Adipocyte (in vitro differentiated cells): ENCODE data around the gene NAAA.

Experiments used
- DNase-seq: peaks from one replicate; pipeline ENCODE4 v3.0.0-alpha.2; 2015; ENCODE audit warnings: low read depth
- H3K27me3 ChIP-seq: replicated peaks from 2 replicates; pipeline ENCODE4 v1.7.0; 2013; ENCODE audit warnings: mild to moderate bottlenecking, low read length, moderate library complexity; ENCODE audit not compliant: control insufficient read depth, insufficient read depth
- H3K36me3 ChIP-seq: 2 replicates; pipeline ENCODE4 v1.7.0; 2013; ENCODE audit warnings: low read length, mild to moderate bottlenecking, moderate library complexity; ENCODE audit not compliant: control insufficient read depth, insufficient read depth, severe bottlenecking
- H3K4me1 ChIP-seq: 2 replicates; pipeline ENCODE4 v1.7.0; 2013; ENCODE audit warnings: mild to moderate bottlenecking, low read length, moderate library complexity; ENCODE audit not compliant: control insufficient read depth, insufficient read depth
- H3K4me3 ChIP-seq: 2 replicates; pipeline ENCODE4 v1.7.0; 2013; ENCODE audit warnings: mild to moderate bottlenecking, low read length, moderate library complexity
- H3K9ac ChIP-seq: 2 replicates; pipeline ENCODE4 v1.7.0; 2013; ENCODE audit warnings: mild to moderate bottlenecking, low read length, moderate library complexity
- H3K9me3 ChIP-seq: 2 replicates; pipeline ENCODE4 v1.7.0; 2013; ENCODE audit warnings: mild to moderate bottlenecking, low read length, moderate library complexity; ENCODE audit not compliant: control insufficient read depth

Gene NAAA

GRCh38 chr4:75889537-75890199 lies 51.1 kb downstream of the NAAA start:
- H3K4me1 ChIP-seq: no peaks in the 10 kb centered on the region
- H3K27me3 ChIP-seq: peaks cover 40% of the 10 kb centered on the region
- H3K9me3 ChIP-seq: no peaks in the 10 kb centered on the region
- H3K36me3 ChIP-seq: no peaks in the 10 kb centered on the region
- no peak overlapping the region for H3K4me3 ChIP-seq
- no peak for DNase-seq
- H3K9ac ChIP-seq: no peak overlapping the region

DNA sequence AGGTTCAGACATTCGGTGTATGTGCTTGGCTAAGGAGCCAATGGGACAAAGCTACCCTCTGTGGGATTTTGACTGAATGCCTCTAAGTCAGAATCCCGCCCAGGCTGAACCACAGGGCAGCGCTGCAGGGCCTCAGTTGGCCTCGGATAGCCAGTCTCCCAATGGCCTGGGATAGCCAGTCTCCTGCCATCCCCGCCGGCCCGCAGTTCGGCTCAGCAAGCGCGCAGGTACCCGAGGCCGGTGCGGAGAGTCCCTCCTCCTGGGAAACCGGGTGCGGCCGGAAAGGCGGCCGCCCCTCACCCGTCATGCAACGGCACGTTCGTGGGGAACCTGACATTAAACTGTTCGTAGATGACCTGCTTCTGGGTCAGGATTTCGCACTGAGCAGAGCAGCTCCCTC lies 54.7 kb downstream of the NAAA start:
- no peaks in the 10 kb centered on the region for H3K9me3 ChIP-seq
- no peaks in the 10 kb centered on the region for H3K4me1 ChIP-seq
- no peak overlapping the region for H3K9ac ChIP-seq

DNA sequence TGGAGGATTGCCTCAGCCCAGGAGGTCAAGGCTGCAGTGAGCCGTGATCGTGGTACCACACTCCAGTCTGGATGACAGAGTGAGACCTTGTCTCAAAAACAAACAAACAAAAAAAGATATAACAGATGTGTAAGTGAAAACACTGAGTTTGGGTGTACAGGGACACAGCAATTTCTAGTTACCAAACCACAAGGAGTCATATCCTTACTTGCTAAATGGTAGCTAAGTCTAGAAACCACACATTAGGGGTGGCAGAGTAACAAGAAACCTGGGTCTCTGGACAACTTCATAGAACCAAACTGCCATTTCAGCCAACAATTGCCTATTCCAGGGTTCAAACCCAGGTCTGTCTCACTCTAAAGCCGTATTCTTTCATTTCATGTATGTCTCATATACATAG lies 59.3 kb downstream of the NAAA start:
- Histone ChIP-seq H3K4me3 (no peak overlapping the region), H3K9me3 (no peaks in the 10 kb centered on the region), H3K27me3 (peaks cover 10% of the 10 kb centered on the region), H3K36me3 (no peaks in the 10 kb centered on the region), H3K4me1 (no peaks in the 10 kb centered on the region), H3K9ac (no peak overlapping the region)
- DNase-seq: no peak

More for the DNA sequence above, 54.7 kb downstream of the NAAA start:
- Histone ChIP-seq H3K27me3 (peaks cover 26% of the 10 kb centered on the region), H3K36me3 (no peaks in the 10 kb centered on the region), H3K4me3 (no peak overlapping the region)
- no peak for DNase-seq

DNA sequence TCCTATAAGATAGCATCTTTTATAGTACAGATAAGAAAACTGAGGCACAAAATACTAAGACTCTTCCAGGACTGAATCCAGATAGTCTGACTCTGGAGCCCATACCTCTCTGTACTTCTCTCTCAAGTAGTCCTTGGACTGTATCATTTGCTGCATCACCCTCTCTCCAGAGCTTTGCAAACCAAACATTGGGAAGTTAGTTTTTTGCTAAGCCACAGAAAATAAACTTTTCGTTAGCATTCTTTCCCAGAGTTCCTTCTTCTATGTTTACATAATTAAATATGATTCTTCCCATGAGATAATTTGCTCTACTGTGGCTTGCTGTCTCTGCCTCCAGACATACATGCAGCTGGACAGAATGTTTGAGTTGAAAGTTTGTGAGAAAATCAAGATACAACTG lies 60.5 kb downstream of the NAAA start:
- Histone ChIP-seq H3K4me3 (no peak overlapping the region), H3K9ac (no peak overlapping the region), H3K9me3 (no peaks in the 10 kb centered on the region), H3K36me3 (no peaks in the 10 kb centered on the region), H3K27me3 (peaks cover 22% of the 10 kb centered on the region), H3K4me1 (no peaks in the 10 kb centered on the region)
- DNase-seq: peak; percentile 9

DNA sequence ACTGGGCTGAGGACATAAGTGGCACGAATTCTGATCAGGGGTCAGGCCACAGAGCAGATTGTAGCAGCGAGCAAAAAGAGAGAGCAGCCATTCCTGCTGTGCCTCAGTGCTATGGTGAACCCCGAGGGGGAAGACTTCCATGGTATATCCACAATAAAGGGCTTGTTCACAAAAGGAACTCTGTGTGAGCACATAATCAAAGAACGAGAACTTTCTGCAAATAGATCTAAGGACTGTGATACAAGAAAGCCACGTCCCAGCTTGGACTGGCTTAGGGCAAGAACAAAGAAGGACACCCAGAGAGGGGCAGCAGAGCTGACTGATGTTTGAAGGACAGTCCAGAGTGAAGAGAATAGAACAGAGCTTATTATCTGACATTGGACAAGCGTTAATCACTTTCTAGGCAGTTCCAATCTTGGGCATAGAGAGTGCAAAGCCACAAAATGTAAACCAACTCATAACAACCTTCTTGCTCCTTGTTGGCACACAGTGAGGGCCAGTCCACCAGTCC lies 62.5 kb downstream of the NAAA start:
- no peak for DNase-seq
- no peaks in the 10 kb centered on the region for H3K9me3 ChIP-seq

GRCh38 chr4:75876218-75876617 lies 64.6 kb downstream of the NAAA start:
- Histone ChIP-seq H3K4me3 (no peak overlapping the region), H3K36me3 (no peaks in the 10 kb centered on the region)

More for the DNA sequence above, 62.5 kb downstream of the NAAA start:
- no peaks in the 10 kb centered on the region for H3K36me3 ChIP-seq
- H3K9ac ChIP-seq: no peak overlapping the region
- no peaks in the 10 kb centered on the region for H3K4me1 ChIP-seq
- peaks cover 22% of the 10 kb centered on the region for H3K27me3 ChIP-seq
- H3K4me3 ChIP-seq: no peak overlapping the region

DNA sequence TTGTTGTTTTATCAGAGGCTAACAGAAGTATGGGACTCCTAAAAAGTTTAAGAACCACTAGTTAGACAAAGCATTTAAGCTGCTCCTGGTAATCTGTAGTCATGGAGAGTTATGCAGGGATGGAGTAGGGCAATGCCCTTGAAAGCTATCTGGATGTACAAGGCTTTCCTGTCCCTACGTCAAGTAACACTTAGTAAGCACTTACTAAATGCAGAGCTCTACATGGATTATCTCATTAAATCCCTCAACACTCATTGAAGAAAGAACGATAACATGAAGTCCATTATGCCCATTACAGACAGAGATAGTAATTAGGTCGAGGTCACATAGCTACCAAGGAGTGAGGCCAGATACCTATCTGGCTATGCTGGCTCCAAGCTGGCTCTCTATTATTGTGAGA lies 71.7 kb downstream of the NAAA start:
- no peak for DNase-seq
- Histone ChIP-seq H3K4me3 (no peak overlapping the region), H3K9ac (no peak overlapping the region), H3K36me3 (no peaks in the 10 kb centered on the region), H3K9me3 (no peaks in the 10 kb centered on the region), H3K27me3 (no peaks in the 10 kb centered on the region), H3K4me1 (peaks cover 5% of the 10 kb centered on the region)

More at GRCh38 chr4:75876218-75876617, 64.6 kb downstream of the NAAA start:
- Histone ChIP-seq H3K9ac (no peak overlapping the region), H3K27me3 (peaks cover 22% of the 10 kb centered on the region), H3K4me1 (peaks cover 5% of the 10 kb centered on the region), H3K9me3 (no peaks in the 10 kb centered on the region)
- DNase-seq: no peak

DNA sequence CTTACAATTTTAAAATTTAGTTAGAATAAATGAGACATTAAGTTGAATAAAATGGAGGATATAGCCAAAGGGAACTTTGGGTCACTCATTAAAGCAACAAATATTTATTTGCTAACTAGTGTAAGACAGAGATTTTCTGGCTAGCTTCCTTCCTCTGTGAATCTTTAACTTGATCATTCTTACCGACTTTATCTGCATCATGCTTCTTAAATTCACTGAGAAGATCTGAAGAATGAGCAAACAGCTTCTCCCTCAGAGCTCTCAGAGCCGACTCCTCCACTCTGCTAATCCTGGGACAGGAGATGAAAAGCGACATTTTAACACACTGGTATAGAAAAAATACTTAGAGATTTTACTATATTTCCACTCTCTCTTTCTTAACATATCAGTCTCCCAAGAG lies 73.7 kb downstream of the NAAA start:
- DNase-seq: no peak
- H3K36me3 ChIP-seq: no peaks in the 10 kb centered on the region
- H3K27me3 ChIP-seq: no peaks in the 10 kb centered on the region
- no peak overlapping the region for H3K4me3 ChIP-seq
- no peak overlapping the region for H3K9ac ChIP-seq
- H3K4me1 ChIP-seq: no peaks in the 10 kb centered on the region
- H3K9me3 ChIP-seq: no peaks in the 10 kb centered on the region
